ENCODE measurements around the gene NUDT22.

The NUDT22 gene

DNA sequence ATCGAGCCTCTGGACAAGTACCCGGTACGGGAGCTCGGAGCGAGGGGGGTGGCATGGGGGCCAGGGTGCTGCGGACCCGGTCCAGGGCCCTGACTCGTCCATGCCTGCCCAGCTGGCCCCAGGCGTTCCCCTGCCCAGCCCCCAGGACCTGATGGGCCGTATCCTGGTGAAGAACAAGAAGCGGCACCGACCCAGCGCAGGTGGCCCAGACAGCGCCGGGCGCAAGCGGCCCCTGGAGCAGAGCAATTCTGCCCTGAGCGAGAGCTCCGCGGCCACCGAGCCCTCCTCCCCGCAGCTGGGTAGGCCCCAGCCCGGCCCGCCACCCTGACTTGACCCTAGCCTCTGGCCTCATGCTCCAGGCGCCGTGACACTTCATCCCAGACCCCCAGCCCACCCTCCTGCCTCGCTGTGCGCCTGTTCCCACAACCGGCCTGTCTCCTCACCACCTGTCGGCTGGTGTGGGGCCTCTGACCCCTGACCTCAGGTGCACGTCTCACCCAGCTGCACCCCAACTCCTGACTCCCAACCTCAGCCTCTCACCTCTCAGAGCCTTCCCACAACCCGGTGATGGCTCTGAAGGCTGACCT lies 33.0 kb downstream of the NUDT22 start:
- Histone ChIP-seq H3K36me3 (ENCODE audit: insufficient read depth, low read length) (peaks cover 23% of the 10 kb centered on the region), H3K79me2 (ENCODE audit: control insufficient read depth, insufficient read depth, low read length, unreplicated experiment) (no peaks in the 10 kb centered on the region), H3K4me1 (ENCODE audit: control insufficient read depth, insufficient read depth, low read length, unreplicated experiment) (peaks cover 12% of the 10 kb centered on the region), H3K27ac (ENCODE audit: low read depth, low read length) (no peak overlapping the region), H3K27me3 (ENCODE audit: insufficient read depth, low read length) (no peaks in the 10 kb centered on the region), H3K4me3 (ENCODE audit: low read depth, low read length) (no peak overlapping the region), H2AFZ (ENCODE audit: low read length, unreplicated experiment) (no peak overlapping the region)

GRCh38 chr11:64259533-64260067 lies 33.5 kb downstream of the NUDT22 start:
- H2AFZ ChIP-seq (ENCODE audit: low read length, unreplicated experiment), result no peak overlapping the region
- peaks cover 23% of the 10 kb centered on the region for H3K36me3 ChIP-seq (ENCODE audit: insufficient read depth, low read length)
- no peaks in the 10 kb centered on the region for H3K27me3 ChIP-seq (ENCODE audit: insufficient read depth, low read length)
- H3K4me1 ChIP-seq (ENCODE audit: control insufficient read depth, insufficient read depth, low read length, unreplicated experiment), result peaks cover 12% of the 10 kb centered on the region
- no peak overlapping the region for H3K4me3 ChIP-seq (ENCODE audit: low read depth, low read length)
- no peak overlapping the region for H3K27ac ChIP-seq (ENCODE audit: low read depth, low read length)
- H3K79me2 ChIP-seq (ENCODE audit: control insufficient read depth, insufficient read depth, low read length, unreplicated experiment), result no peaks in the 10 kb centered on the region

- H3K36me3 ChIP-seq (ENCODE audit: insufficient read depth, low read length), result peaks cover 23% of the 10 kb centered on the region
Measured at GRCh38 chr11:64260147-64260708, 34.2 kb downstream of the NUDT22 start.

GRCh38 chr11:64261556-64262080 lies 35.5 kb downstream of the NUDT22 start:
- no peak overlapping the region for H3K27ac ChIP-seq (ENCODE audit: low read depth, low read length)
- no peaks in the 10 kb centered on the region for H3K79me2 ChIP-seq (ENCODE audit: control insufficient read depth, insufficient read depth, low read length, unreplicated experiment)
- H3K4me1 ChIP-seq (ENCODE audit: control insufficient read depth, insufficient read depth, low read length, unreplicated experiment), result peaks cover 12% of the 10 kb centered on the region
- no peak overlapping the region for H3K4me3 ChIP-seq (ENCODE audit: low read depth, low read length)
- H3K27me3 ChIP-seq (ENCODE audit: insufficient read depth, low read length), result no peaks in the 10 kb centered on the region
- H2AFZ ChIP-seq (ENCODE audit: low read length, unreplicated experiment), result no peak overlapping the region
- H3K36me3 ChIP-seq (ENCODE audit: insufficient read depth, low read length), result peaks cover 19% of the 10 kb centered on the region

More at GRCh38 chr11:64260147-64260708, 34.2 kb downstream of the NUDT22 start:
- Histone ChIP-seq H3K27me3 (ENCODE audit: insufficient read depth, low read length) (no peaks in the 10 kb centered on the region), H3K79me2 (ENCODE audit: control insufficient read depth, insufficient read depth, low read length, unreplicated experiment) (no peaks in the 10 kb centered on the region), H3K27ac (ENCODE audit: low read depth, low read length) (no peak overlapping the region), H3K4me3 (ENCODE audit: low read depth, low read length) (no peak overlapping the region), H3K4me1 (ENCODE audit: control insufficient read depth, insufficient read depth, low read length, unreplicated experiment) (peaks cover 12% of the 10 kb centered on the region), H2AFZ (ENCODE audit: low read length, unreplicated experiment) (no peak overlapping the region)

GRCh38 chr11:64262271-64263002 lies 36.4 kb downstream of the NUDT22 start:
- Histone ChIP-seq H3K4me1 (ENCODE audit: control insufficient read depth, insufficient read depth, low read length, unreplicated experiment) (peaks cover 12% of the 10 kb centered on the region), H3K27me3 (ENCODE audit: insufficient read depth, low read length) (no peaks in the 10 kb centered on the region), H2AFZ (ENCODE audit: low read length, unreplicated experiment) (no peak overlapping the region), H3K4me3 (ENCODE audit: low read depth, low read length) (no peak overlapping the region), H3K36me3 (ENCODE audit: insufficient read depth, low read length) (peaks cover 18% of the 10 kb centered on the region), H3K79me2 (ENCODE audit: control insufficient read depth, insufficient read depth, low read length, unreplicated experiment) (no peaks in the 10 kb centered on the region), H3K27ac (ENCODE audit: low read depth, low read length) (no peak overlapping the region)

GRCh38 chr11:64263021-64263946 lies 37.2 kb downstream of the NUDT22 start:
- Histone ChIP-seq H3K36me3 (ENCODE audit: insufficient read depth, low read length) (peaks cover 18% of the 10 kb centered on the region), H3K27ac (ENCODE audit: low read depth, low read length) (no peak overlapping the region), H3K79me2 (ENCODE audit: control insufficient read depth, insufficient read depth, low read length, unreplicated experiment) (no peaks in the 10 kb centered on the region), H3K4me1 (ENCODE audit: control insufficient read depth, insufficient read depth, low read length, unreplicated experiment) (peaks cover 19% of the 10 kb centered on the region), H2AFZ (ENCODE audit: low read length, unreplicated experiment) (no peak overlapping the region), H3K27me3 (ENCODE audit: insufficient read depth, low read length) (no peaks in the 10 kb centered on the region), H3K4me3 (ENCODE audit: low read depth, low read length) (no peak overlapping the region)

- Histone ChIP-seq H3K79me2 (ENCODE audit: control insufficient read depth, insufficient read depth, low read length, unreplicated experiment) (no peaks in the 10 kb centered on the region), H3K4me1 (ENCODE audit: control insufficient read depth, insufficient read depth, low read length, unreplicated experiment) (peaks cover 26% of the 10 kb centered on the region), H3K27ac (ENCODE audit: low read depth, low read length) (no peak overlapping the region), H2AFZ (ENCODE audit: low read length, unreplicated experiment) (no peak overlapping the region), H3K4me3 (ENCODE audit: low read depth, low read length) (no peak overlapping the region), H3K27me3 (ENCODE audit: insufficient read depth, low read length) (no peaks in the 10 kb centered on the region), H3K36me3 (ENCODE audit: insufficient read depth, low read length) (peaks cover 18% of the 10 kb centered on the region)
Measured at GRCh38 chr11:64263947-64264317, 37.9 kb downstream of the NUDT22 start.

GRCh38 chr11:64264371-64264852 lies 38.3 kb downstream of the NUDT22 start:
- peaks cover 16% of the 10 kb centered on the region for H3K36me3 ChIP-seq (ENCODE audit: insufficient read depth, low read length)
- H3K4me1 ChIP-seq (ENCODE audit: control insufficient read depth, insufficient read depth, low read length, unreplicated experiment), result peaks cover 29% of the 10 kb centered on the region
- H3K79me2 ChIP-seq (ENCODE audit: control insufficient read depth, insufficient read depth, low read length, unreplicated experiment), result no peaks in the 10 kb centered on the region
- H3K27me3 ChIP-seq (ENCODE audit: insufficient read depth, low read length), result no peaks in the 10 kb centered on the region
- no peak overlapping the region for H3K4me3 ChIP-seq (ENCODE audit: low read depth, low read length)
- no peak overlapping the region for H3K27ac ChIP-seq (ENCODE audit: low read depth, low read length)
- no peak overlapping the region for H2AFZ ChIP-seq (ENCODE audit: low read length, unreplicated experiment)

DNA sequence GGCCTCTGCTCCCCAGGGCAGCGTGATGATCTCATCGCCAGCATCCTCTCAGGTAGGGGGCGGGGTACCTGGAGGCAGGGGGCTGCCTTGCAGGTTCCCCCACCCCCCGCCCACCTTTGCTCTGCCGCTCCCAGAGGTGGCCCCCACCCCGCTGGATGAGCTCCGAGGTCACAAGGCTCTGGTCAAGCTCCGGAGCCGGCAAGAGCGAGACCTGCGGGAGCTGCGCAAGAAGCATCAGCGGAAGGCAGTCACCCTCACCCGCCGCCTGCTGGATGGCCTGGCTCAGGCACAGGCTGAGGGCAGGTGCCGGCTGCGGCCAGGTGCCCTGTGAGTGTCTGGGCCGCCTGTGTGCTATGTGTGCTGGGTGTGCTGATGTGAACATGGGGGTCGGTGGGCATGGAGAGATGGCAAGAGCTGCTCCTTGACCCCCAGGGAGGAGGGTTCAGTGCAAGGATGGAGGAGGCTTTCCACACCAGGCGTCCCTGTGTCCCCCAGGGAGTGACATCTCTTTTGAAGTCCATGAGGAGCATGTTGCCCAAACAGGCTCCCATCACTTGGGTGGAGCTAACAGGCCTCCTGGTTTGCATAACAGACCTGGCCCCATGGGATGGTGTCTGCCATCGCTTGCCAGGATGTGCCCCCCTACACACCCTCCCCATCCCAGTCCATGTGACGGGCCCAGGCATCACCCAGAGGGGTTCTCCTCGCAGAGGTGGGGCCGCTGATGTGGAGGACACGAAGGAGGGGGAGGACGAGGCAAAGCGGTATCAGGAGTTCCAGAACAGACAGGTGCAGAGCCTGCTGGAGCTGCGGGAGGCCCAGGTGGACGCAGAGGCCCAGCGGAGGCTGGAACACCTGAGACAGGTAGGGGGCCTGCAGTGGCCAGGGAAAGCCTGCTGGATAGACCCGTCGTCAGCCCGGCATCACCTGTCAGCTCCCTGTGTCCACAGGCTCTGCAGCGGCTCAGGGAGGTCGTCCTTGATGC lies 39.4 kb downstream of the NUDT22 start:
- Histone ChIP-seq H3K4me3 (ENCODE audit: low read depth, low read length) (no peak overlapping the region), H3K79me2 (ENCODE audit: control insufficient read depth, insufficient read depth, low read length, unreplicated experiment) (no peaks in the 10 kb centered on the region), H3K27ac (ENCODE audit: low read depth, low read length) (no peak overlapping the region), H2AFZ (ENCODE audit: low read length, unreplicated experiment) (no peak overlapping the region), H3K4me1 (ENCODE audit: control insufficient read depth, insufficient read depth, low read length, unreplicated experiment) (peaks cover 29% of the 10 kb centered on the region), H3K36me3 (ENCODE audit: insufficient read depth, low read length) (peaks cover 8% of the 10 kb centered on the region; the same call in 1 of the 2 replicates), H3K27me3 (ENCODE audit: insufficient read depth, low read length) (no peaks in the 10 kb centered on the region)

Measured in ACC112 (cell line).